Astrocyte of the spinal cord (primary cell): ENCODE measurements around the gene C1orf74.

ENCODE experiments used
- DNase-seq: peaks from one replicate; pipeline ENCODE4 v3.0.0; 2011; ENCODE audit warnings: low read depth, low spot score
- H3K4me3 ChIP-seq: 2 replicates; pipeline ENCODE4 v1.5.1; 2011; ENCODE audit warnings: low read depth, mild to moderate bottlenecking, low read length, moderate library complexity
- CTCF ChIP-seq: IDR thresholded peaks from 2 replicates; pipeline ENCODE4 v1.5.1; 2012; ENCODE audit warnings: low read depth, mild to moderate bottlenecking, low read length, inconsistent platforms
- in situ Hi-C: cut with HindIII; loops from 2 replicates; pipeline ENCODE4 v1.10.0; 2017; ENCODE audit warnings: low sequenced_read_pairs

C1orf74 gene

GRCh38 chr1:209733409-209734192 lies 50.8 kb downstream of the C1orf74 start:
- in situ Hi-C loops, result no loop called here
- H3K4me3 ChIP-seq, result no peak overlapping the region
- DNase-seq, result no peak
- no peak for TF ChIP-seq CTCF

DNA sequence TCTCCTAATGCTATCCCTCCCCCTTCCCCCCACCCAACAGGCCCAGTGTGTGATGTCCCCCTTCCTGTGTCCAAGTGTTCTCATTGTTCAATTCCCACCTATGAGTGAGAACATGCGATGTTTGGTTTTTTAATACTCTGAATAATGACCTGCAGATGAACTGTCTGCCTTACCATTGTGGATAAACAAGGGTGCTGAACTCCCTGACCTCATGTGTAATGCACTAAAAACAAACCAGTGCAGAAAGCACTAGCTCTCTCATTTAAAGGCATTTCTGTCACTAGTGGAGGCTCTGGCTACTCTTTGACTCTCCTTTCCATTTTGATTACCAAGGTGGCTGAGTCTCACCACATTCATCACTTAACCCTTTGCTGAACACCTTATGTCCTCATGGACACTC lies 51.6 kb downstream of the C1orf74 start:
- in situ Hi-C loops, result no loop called here
- no peak for TF ChIP-seq CTCF
- no peak overlapping the region for H3K4me3 ChIP-seq
- no peak for DNase-seq

- TF ChIP-seq CTCF, result no peak
- in situ Hi-C loops, result no loop called here
- H3K4me3 ChIP-seq, result no peak overlapping the region
- DNase-seq, result no peak
Measured at GRCh38 chr1:209729436-209729835, 54.9 kb downstream of the C1orf74 start.
